NCI-H2081 treated with DMSO at 0.1 percent for 48 hours (cell line): ENCODE data around the gene SAFB.
"Not testable (repeated sequence)": the region's sequence is repeated elsewhere in the genome, so short reads cannot be mapped to it uniquely, and the experiment has no call there.

ENCODE experiments used
- DNase-seq: peaks from one replicate; lab custom pipeline; 2025; lab: John Stamatoyannopoulos, UW

Gene SAFB

DNA sequence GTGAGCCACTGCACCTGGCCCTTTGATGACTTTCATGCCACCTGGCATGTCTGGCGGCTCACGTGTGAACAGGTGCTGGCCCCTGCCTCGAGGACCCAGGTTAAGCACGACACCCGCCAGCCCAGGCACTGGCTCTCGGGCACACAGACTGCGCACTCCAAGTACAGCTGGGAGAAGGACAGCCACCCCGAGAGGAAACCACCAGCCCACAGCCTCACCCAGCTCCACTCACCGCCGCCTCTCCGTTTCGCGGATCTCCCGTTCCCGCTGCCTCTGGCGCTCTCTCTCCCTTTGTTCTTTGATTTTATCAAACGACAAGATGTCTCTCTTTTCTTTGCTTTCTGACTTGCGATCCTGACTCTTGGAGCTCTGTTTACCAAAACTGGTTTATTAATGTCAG, 27.8 kb upstream of the SAFB start:
- DNase-seq = no peak

DNA sequence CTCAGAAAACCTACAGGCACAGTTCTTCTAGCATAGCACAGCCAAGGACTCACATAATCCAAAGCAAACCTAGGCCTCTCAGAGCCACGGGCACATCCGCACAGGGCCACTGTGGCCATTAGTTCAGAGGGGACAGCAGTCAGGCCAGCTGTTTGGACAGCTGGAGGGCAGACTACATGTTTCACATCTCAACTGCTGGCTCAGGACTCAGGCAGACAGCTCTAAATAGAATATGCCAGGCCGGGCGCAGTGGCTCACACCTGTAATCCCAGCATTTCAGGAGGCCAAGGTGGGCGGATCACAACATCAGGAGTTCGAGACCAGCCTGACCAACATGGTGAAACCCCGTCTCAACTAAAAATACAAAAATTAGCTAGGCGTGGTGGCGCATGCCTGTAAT, 27.1 kb upstream of the SAFB start:
- no peak for DNase-seq

DNA sequence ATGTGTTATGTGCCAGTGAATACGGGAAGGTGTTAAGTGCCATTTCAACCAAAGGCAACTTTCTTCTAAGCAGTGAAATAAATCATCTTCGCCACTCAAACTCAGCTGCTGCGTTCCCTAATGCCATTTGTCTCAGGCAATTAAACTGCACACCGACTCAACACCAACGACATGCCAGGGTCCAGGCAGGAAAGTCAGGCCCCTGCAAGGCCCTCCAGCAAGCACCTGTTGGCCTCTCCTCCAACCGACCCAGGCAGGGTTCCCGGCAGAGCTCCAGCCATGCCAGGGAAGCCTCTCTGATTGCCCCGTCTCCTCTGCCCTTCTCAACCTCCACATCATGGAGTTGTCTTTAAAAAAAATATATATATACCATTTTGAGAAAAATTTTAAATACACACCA, 22.1 kb upstream of the SAFB start:
- DNase-seq = no peak

DNA sequence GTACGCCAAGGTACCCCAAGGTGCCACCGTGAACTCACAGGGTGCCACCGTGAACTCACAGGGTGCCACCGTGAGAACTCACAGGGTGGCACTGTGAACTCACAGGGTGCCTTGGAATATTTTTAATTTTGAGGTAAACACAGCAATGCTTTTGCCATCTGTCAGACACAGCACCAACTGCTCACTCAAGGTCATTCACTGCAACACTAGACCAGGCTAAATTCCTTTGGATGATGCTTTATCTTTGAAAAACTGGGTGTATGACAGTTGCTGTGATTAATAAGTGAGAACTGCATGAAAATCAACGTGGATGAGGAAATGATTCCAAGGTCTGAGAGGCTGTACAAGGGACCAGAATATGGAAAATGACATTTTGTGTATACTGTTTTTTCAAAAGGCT, 19.3 kb upstream of the SAFB start:
- DNase-seq = no peak

DNA sequence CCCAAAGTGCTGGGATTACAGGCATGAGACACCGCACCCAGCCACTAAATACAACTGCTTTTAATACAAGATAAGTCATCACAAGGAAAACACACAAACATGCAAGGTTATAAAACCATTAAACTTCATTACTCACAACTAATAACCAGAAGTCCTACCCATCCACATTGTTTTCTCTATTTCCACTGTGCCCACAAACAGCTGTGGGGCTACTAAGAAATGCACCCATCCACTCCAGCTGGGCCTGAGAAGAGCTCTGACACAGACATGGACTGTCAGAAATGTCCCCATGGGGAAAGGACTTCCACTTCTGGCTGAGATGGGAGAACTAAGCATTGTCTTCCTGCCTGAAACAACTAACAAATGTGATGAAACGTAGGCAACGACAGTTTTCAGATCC, 17.5 kb upstream of the SAFB start:
- DNase-seq = no peak

DNA sequence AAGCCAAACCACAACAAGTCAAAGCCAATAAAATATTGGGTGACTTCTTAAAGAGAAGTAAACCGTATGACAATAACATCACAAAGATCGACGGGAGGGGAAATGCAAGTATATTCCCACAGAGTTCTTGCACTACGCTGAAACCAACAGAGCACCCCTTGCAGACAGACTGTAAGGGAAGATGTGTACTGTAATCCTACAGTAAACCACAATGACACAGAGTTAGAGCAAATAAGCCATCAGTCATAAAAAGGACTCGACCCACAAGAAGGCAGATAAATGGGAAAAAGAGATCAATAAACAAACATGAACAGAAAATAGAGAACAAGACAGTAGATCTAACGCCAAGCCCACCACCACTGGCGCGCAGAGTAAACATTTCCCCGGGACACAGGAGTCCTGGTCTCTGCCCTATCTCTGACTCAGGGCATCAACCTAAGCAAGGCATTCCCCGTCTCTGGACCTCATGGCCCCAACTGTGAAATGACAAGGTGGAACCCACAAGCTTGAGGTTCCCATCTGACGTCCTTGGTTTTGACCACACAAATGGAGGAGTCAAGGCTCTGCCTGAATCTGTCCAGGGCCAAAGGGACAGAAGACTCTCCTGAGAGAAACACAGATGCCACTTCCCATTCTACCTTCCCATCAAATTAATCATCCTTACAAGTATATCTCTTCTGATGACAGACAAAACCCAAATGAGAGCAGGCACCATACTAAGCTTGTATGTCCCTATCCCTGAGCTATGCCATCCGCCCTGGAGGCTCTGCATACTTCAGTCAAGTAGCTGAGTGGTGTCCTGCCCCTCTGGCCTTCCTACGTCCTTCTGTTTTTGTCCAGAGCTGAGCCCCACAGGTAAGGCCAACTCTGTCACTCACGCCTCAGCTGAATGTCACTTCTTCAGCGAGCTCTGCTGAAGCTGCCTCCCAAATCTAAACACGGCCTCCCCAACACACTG, 15.3 kb upstream of the SAFB start:
- no peak for DNase-seq

DNA sequence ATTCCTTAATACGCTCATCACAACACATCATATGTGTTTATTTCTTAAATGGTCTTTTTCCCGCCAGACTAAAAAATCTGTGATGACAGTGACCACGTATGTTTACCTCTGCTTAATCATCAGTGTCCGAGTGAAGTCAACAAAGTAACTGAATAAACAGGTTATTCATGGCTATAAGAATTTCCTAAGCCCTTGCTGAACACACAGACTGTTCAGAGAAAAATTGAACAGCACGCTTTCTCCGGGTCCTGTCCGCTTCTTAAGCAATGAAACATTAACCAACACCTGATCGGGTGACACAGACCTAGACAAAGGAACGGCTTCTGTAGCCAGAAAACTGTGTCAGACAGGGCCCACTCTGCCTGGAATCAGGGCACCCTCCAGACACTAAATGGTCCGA, 14.6 kb upstream of the SAFB start:
- no peak for DNase-seq

DNA sequence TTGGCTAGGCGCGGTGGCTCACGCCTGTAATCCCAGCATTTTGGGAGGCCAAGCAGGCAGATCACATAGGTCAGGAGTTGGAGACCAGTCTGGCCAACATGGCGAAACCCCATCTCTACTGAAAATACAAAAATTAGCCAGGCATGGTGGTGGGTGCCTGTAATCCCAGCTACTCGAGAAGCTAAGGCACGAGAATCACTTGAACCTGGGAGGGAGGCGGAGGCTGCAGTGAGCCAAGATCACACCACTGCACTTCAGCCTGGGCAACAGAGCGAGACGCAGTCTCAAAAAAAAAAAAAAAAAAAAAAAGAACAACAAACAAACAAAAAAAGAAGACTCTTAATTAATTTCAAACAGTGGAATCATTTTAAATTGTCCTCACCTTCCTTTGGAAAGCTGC, 14.1 kb upstream of the SAFB start:
- not testable (repeated sequence) for DNase-seq

DNA sequence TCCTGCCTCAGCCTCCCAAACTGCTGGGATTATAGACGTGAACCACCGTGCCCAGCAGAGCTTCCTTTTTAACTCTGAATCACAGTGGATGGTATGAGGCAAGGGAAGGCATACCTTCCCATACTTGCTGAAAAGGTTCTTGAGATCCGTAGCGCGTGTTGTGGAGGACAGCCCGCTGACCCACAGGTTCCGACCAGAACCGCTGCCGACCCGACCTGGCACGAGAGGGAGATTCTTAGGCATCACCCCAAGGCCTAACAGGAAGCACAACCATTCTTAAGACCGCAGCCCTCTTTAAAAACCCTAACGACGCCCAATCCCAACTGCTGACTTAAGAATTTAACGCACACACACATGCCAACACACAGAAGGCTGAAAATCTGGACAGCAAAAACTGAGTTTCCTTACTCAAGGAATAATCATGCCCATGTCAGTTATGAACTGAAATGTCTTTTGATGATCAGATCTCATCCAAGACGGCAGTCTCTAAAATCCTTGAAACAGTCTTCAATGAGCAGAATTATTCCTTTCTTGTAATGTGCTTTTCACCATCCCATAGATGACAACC, 12.9 kb upstream of the SAFB start:
- DNase-seq = no peak

DNA sequence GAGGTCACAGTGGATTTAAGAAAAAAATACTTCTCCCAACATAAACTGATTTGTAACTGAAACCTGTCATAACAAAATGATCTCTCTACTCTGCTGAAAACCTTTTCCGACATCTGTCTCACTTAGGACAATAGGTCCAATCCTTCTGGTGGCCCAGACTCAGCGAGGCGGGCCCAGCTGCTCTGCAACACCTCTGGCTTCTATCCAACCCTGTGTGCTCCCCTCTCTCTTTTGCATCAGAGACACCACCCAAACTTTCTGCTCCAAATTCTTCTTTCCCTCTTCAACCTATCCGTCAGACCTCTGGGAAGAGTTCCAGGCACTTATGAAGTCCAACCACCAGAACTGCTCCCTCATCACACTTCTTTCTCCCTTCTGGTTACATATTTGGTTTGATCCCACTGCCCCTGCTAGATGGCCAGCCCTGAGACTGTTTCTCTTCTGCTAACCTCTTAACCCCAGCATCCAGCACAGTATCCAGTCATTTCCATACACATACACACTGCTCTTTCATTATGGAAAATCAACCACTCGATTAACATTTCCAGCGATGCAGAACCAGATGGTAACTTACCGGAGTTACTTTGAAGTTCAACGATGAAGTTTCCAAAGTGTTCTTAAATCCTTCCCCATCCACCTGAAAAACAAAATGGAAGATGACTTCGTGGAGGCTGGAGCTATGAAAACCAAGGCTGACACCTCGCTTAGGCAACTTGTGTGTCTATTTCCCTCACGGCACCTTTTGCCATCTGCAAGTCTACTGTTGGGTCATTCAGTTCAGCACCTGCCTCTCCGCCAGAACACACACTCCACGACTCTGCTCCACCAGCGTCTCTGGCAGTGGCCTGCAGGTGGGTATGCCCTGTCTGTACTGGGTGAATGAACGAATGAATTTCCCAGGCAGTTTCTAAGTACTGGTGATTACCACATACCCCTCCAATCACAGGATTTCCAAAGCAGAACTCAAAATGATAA, 9.7 kb upstream of the SAFB start:
- no peak for DNase-seq

DNA sequence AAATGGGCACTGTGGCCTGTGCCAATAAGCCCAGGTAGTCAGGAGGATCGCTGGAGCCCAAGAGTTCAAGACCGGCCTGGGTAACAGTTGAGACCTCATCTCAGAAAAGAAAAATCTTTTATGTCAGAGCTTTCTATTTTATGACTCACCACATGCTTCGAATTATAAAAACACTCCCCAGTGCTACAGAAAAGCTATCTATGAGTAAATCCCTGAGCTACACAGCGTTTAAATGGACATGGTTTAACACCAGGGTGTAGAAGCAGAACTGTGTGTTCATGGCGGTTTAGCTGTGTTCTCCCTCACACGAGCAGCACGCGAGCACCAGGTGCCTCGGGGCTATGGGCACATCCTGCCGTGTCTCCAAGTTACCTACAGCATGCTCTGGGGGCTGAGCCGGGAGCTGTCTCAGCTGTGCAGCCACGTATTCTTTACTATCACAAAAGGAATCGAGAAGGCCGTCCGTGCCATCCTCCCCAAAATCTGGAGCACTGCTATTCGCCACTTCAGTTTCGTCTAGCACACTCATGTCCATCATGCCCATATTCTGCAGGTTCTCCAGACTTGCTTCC, 7.0 kb upstream of the SAFB start:
- DNase-seq = no peak

DNA sequence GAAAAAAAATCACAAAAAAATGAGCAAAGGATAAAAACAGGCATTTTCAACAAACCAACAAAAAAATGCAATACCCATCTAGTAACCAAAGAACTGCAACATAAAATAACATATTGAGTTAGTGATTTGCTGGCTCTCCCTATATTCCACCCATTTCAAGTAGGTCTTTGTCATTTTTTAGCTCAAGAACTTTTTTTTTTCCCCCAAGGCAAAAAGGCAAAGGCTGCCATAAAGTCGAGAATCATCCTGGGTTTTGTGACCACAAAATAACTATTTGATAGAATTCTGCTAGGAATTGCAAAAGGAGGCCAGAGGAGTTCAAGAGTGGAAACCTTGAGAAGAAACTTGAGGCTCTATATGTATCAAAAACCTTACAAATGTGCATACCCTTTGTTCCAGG, 5.8 kb upstream of the SAFB start:
- DNase-seq = no peak

DNA sequence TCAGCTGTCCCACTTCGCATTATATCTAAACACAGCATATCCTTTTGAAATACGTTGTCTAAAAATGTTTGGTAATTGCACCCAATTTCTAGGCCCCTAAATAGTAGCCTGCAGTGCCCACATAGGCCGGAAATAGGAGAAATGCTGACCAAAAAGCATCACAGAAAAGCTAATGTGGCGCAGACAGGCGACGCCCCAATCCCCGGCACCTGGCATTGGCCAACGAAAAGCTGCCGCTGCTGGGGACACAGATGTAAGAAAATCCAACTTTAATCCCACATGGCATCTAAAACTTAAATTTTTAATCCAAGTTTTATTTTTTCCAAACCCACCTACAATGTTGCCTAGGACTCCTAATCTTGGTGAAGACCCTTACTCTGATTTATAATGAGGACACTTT, 4.3 kb upstream of the SAFB start:
- DNase-seq = no peak

DNA sequence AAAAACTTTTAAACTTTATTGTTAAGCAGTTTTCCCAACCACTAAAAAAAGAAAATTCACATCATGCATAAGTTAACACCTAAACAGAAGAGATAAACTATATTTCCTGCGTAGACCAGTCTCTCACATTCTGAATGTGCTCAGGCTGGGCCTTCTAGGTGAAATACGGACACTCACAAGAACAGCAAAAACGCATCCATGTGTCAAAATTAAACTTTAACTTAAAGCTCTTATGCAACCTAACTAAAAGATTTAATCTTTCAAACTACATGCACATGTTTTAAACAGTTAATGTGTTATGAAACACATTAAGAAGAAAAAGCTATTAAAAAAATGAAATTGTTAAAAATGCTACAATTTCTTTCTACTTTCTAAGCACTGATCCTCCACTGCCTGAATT, 2.9 kb upstream of the SAFB start:
- no peak for DNase-seq

DNA sequence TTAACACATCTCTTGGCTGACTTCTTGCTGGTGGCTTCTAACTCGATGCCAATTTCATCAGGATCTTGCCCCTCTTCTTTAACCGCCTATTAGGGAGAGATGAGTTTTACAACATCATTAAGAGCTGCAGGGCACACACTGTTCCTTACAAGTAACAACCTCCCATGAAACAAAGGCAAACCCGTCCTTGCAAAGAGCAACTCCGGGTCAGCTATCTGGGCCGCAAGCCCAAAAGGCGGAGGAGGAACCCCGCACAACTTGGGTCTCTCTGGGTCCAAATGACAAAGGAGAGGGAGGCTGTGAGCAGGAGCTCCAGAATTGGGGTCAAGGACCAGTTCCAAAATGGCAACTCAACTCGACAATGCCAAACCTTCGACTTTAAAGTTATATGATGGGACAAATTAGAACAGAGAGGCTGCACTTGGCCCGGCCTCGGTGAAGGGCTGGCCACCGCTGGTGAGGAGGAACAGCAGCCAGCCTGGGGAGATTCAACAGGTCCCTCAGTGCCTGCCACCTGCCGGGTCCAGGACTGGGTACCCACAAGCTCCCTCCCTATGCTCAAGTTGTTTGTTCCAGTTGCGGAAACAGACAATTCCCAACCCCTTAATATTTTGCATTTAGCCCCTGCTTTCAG, 1.5 kb upstream of the SAFB start:
- no peak for DNase-seq

DNA sequence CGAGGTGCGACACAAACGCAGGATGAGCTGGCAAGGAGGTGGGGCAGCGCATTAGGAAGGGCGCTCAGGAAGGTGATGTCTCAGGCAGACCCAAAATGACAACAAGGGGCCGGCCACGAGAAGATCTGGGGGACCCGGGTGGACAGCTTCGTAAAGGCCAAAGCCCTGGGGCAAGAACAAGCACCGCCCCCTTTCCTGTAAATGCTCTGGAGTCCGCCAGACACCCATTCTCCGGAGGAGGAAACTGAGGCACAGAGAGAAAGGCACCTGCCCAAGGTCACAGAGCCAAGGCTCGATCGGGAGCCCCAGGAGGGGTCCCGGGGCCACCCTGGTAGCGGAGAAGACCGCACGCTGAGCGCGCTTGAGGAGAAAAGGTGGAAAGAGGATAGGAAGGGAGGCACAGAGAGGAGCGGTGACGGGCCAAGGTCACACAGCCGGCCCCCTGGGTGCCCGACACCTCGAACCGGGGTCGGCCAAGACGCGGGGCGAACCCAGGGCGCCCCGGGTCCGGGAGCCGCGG, 878 bp upstream of the SAFB start:
- no peak for DNase-seq

DNA sequence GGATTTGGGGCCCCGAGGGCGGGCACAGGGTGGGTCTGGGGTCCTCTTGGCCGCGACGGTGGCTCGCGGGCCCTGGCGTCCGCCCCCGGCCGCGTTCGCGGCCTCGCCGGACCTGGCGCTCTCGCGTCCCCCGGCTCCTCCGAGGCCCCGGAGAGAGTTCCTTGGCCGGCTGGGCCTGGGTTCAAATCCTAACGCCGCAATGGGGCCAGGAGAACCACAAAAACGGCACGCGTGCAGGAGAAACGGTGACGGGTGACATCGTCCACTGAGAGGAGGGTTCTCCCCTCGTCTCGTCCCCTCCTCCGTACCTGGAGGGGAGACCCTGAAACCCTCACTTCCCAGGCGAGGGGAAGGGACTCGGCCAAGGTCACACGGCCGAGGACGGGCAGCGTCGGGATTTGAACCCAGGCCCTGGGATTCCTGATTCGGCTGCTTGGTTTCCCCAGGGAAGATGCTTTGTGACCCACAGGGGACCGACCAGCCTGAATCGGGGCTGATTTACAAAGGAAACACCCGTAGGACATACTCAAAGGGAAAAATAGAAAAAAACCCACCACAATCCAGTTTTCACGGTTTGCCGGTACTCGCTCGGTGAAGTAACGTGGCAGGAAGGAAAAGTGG, 624 bp downstream of the SAFB start:
- no peak for DNase-seq

DNA sequence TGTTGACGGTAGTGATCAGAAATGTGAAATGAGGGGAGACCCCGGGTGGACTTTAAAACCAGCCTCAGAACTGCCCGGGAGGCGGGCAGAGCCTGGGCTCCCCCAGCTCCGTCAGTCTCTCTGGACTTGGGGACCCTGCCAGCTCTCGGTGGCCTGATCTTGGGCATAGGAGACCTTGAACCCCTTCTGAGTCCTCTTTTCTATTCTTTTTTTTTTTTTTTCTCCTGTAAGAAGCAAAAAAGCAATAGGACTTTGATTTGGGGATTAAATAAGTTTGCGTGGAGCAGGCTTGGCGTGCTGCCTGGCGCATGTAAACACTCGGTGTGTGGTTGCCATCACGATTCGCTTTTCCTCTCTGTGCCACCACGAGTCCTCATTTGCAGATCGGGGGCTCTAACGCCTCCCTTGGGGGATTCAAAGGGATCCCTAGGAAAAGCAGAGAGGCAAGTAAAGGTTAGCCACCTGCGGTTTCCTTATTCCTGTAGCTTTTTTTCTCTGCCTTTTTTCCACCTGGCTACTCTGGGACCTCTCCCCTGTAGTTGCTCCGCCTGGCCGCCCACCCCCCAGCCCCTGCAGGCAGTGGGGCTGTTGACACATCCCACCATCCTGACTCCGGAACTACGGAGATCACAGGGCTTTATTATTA, 1.3 kb downstream of the SAFB start:
- no peak for DNase-seq

DNA sequence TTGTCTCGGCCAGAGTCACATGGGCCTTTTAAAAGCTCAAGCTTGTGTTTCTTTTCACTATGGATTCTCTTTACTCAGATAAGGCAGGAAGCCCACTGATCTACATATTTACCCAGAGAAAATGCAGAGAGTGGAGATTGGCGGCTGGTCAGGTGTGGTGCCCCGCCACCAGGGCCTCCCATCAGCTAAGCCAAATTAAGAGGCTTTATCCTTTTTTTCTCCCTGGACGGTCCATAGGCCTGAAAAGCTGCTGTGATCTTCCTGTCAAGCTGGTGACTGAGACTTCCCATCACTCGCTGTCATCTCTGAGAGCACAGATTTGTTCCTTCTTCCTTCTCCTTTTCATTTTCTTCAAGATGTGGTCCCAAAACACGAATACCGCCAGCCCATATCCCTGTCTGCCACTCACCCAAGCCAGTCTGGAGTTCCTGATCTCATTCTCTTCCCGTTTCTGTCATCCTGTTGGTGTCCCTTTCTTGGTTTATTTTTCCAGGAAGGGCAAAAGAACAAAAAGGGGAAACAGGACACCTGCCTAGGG, 1.9 kb downstream of the SAFB start:
- DNase-seq = no peak

DNA sequence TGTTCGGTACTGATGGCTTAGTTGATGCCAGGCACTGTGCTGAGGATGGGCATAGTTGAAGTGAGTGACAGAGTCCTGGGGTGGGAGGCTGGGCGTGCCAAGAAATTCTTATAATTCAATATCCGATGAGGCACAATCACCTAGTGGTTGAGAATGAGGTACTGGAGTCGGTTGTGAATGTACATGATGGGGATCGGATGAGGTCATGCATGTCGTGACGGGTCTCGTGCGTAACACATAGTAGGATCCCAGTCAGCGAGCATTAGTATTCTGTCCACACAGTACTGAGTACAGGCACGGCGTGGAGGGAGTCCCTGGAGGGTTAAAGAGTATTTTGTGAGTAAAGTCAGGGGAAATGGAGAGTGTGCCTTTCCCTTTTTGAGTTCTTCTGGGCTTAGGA, 2.8 kb downstream of the SAFB start:
- no peak for DNase-seq
